H9 (cell line): ENCODE measurements around the gene NEK5. TPM values are rescaled to one million over a fixed set of nuclear protein-coding genes. Genes with fewer than 3 reads are reported as not detected.

Experiments used
- DNase-seq: peaks from one replicate; pipeline ENCODE4 v3.0.0-alpha.2; 2017
- H2AFZ ChIP-seq: one replicate; pipeline ENCODE4 v1.6.1; 2013; ENCODE audit warnings: mild to moderate bottlenecking, low read length, control low read depth, moderate library complexity
- H2AK5ac ChIP-seq: 2 replicates; pipeline ENCODE4 v1.6.1; 2013; ENCODE audit warnings: low read length, control low read depth, mixed read lengths; ENCODE audit not compliant: insufficient read length
- H2BK120ac ChIP-seq: one replicate; pipeline ENCODE4 v1.6.1; 2013; ENCODE audit warnings: low read depth, mild to moderate bottlenecking, low read length, control low read depth, inconsistent platforms; ENCODE audit not compliant: poor library complexity, severe bottlenecking
- H2BK12ac ChIP-seq: 2 replicates; pipeline ENCODE4 v1.6.1; 2013; ENCODE audit warnings: low read length, control low read depth, mixed read lengths, low read depth; ENCODE audit not compliant: insufficient read length
- H2BK15ac ChIP-seq: 2 replicates; pipeline ENCODE4 v1.6.1; 2013; ENCODE audit warnings: low read depth, low read length, control low read depth
- H2BK20ac ChIP-seq: one replicate; pipeline ENCODE4 v1.6.1; 2013; ENCODE audit warnings: low read depth, mild to moderate bottlenecking, low read length, control low read depth, inconsistent platforms; ENCODE audit not compliant: poor library complexity, severe bottlenecking
- H2BK5ac ChIP-seq: 2 replicates; pipeline ENCODE4 v1.6.1; 2013; ENCODE audit warnings: low read length, control low read depth, mixed read lengths; ENCODE audit not compliant: insufficient read length
- H3K14ac ChIP-seq: 2 replicates; pipeline ENCODE4 v1.6.1; 2013; ENCODE audit warnings: low read length, control low read depth; ENCODE audit not compliant: insufficient read depth
- H3K18ac ChIP-seq: 2 replicates; pipeline ENCODE4 v1.6.1; 2013; ENCODE audit warnings: low read depth, mild to moderate bottlenecking, mixed read lengths, low read length, control low read depth; ENCODE audit not compliant: insufficient read length
- H3K23ac ChIP-seq: 2 replicates; pipeline ENCODE4 v1.6.1; 2013; ENCODE audit warnings: low read length, control low read depth, mixed read lengths, low read depth; ENCODE audit not compliant: insufficient read length
- H3K23me2 ChIP-seq: 2 replicates; pipeline ENCODE4 v1.6.1; 2013; ENCODE audit warnings: low read depth, mild to moderate bottlenecking, mixed read lengths, low read length, control low read depth; ENCODE audit not compliant: insufficient read length, poor library complexity, severe bottlenecking
- H3K27ac ChIP-seq: 2 replicates; pipeline ENCODE4 v1.5.1; 2013; ENCODE audit warnings: low read length, control low read depth, mixed read lengths, low read depth; ENCODE audit not compliant: insufficient read length
- H3K27me3 ChIP-seq: 2 replicates; pipeline ENCODE4 v1.6.1; 2013; ENCODE audit warnings: low read length, control low read depth, inconsistent platforms; ENCODE audit not compliant: insufficient read depth
- H3K4ac ChIP-seq: 2 replicates; pipeline ENCODE4 v1.6.1; 2013; ENCODE audit warnings: low read depth, mild to moderate bottlenecking, control low read depth, inconsistent platforms, low read length, moderate library complexity
- H3K4me1 ChIP-seq: 2 replicates; pipeline ENCODE4 v1.6.1; 2013; ENCODE audit warnings: low read length, control low read depth, inconsistent platforms; ENCODE audit not compliant: insufficient read depth
- H3K4me2 ChIP-seq: 2 replicates; pipeline ENCODE4 v1.6.1; 2013; ENCODE audit warnings: low read length, control low read depth, mixed read lengths; ENCODE audit not compliant: insufficient read length, insufficient read depth
- H3K56ac ChIP-seq: 2 replicates; pipeline ENCODE4 v1.6.1; 2013; ENCODE audit warnings: low read depth, mild to moderate bottlenecking, mixed read lengths, low read length, control low read depth; ENCODE audit not compliant: insufficient read length
- H3K79me1 ChIP-seq: 2 replicates; pipeline ENCODE4 v1.6.1; 2013; ENCODE audit warnings: low read depth, mild to moderate bottlenecking, moderate library complexity, low read length, control low read depth, inconsistent platforms; ENCODE audit not compliant: insufficient read depth, poor library complexity, severe bottlenecking
- H3K79me2 ChIP-seq: 2 replicates; pipeline ENCODE4 v1.6.1; 2013; ENCODE audit warnings: low read length, control low read depth, inconsistent platforms; ENCODE audit not compliant: insufficient read depth
- H3K9ac ChIP-seq: 2 replicates; pipeline ENCODE4 v1.6.1; 2013; ENCODE audit warnings: low read length, control low read depth, mixed read lengths; ENCODE audit not compliant: insufficient read length; ENCODE audit errors: extremely low read depth
- H3K9me3 ChIP-seq: one replicate; pipeline ENCODE4 v1.6.1; 2013; ENCODE audit warnings: low read depth, low read length, inconsistent platforms; ENCODE audit not compliant: control insufficient read depth
- H3T11ph ChIP-seq: one replicate; pipeline ENCODE4 v1.6.1; 2013; ENCODE audit warnings: mild to moderate bottlenecking, low read length, control low read depth, inconsistent platforms
- H4K20me1 ChIP-seq: one replicate; pipeline ENCODE4 v1.6.1; 2013; ENCODE audit not compliant: control insufficient read depth, insufficient read length, insufficient read depth
- H4K5ac ChIP-seq: 2 replicates; pipeline ENCODE4 v1.6.1; 2013; ENCODE audit warnings: low read depth, mild to moderate bottlenecking, mixed read lengths, low read length, control low read depth; ENCODE audit not compliant: insufficient read length
- H4K8ac ChIP-seq: replicated peaks from 2 replicates; pipeline ENCODE4 v1.6.1; 2013; ENCODE audit warnings: low read length, control low read depth, mixed read lengths, low read depth; ENCODE audit not compliant: insufficient read length
- H4K91ac ChIP-seq: 2 replicates; pipeline ENCODE4 v1.6.1; 2013; ENCODE audit warnings: low read depth, mild to moderate bottlenecking, moderate library complexity, mixed read lengths, low read length, control low read depth; ENCODE audit not compliant: insufficient read length
- H3K27ac Mint-ChIP-seq, 3 experiments: 2 replicates in 2 of 3; 3 replicates in 1 of 3; pipeline ENCODE4 v1.8.0; 2020 to 2021; ENCODE audit warnings: mixed read lengths in 3 of 3, mild to moderate bottlenecking in 1 of 3, moderate library complexity in 1 of 3
- H3K27me3 Mint-ChIP-seq: 2 replicates; pipeline ENCODE4 v1.8.0; 2021; ENCODE audit warnings: low read depth, mild to moderate bottlenecking, moderate library complexity, mixed read lengths
- H3K36me3 Mint-ChIP-seq, 3 experiments: 2 replicates in 2 of 3; 3 replicates in 1 of 3; pipeline ENCODE4 v1.8.0; 2020 to 2021; ENCODE audit warnings: low read depth in 3 of 3, mixed read lengths in 3 of 3; ENCODE audit not compliant: insufficient read depth in 1 of 3
- H3K4me1 Mint-ChIP-seq, 2 experiments: 2 replicates each; pipeline ENCODE4 v1.8.0; 2020; ENCODE audit warnings: mixed read lengths in 2 of 2
- H3K4me3 Mint-ChIP-seq, 2 experiments: 2 replicates in 1 of 2; 3 replicates in 1 of 2; pipeline ENCODE4 v1.8.0; 2020 to 2021; ENCODE audit warnings: mild to moderate bottlenecking in 2 of 2, mixed read lengths in 2 of 2, moderate library complexity in 1 of 2
- H3K9me3 Mint-ChIP-seq, 2 experiments: 2 replicates in 1 of 2; 3 replicates in 1 of 2; pipeline ENCODE4 v1.8.0; 2020; ENCODE audit warnings: mild to moderate bottlenecking in 2 of 2, mixed read lengths in 2 of 2, moderate library complexity in 1 of 2
- WGBS: extraction: QIAGEN DNeasy Blood & Tissue Kit; methylation state at CpG from one replicate; pipeline ENCODE4 v1.1.7; 2013; ENCODE audit warnings: missing lambda C conversion rate, low lambda C conversion rate, mixed read lengths; ENCODE audit not compliant: insufficient read length; ENCODE audit errors: extremely low coverage; 5-methylcytosine and 5-hydroxymethylcytosine counted together
- total RNA-seq: library from RNA; stranded (reverse); gene quantifications from 2 replicates; pipeline ENCODE4 v1.2.1, GENCODE V29; 2021
- TF ChIP-seq, protein P1 (sequence below): fragments of 200-600 bp; sonication (generic); conservative IDR thresholded peaks from 3 replicates; pipeline ENCODE4 v1.8.0; 2021; ENCODE audit warnings: antibody characterized with exemption, mild to moderate bottlenecking

NEK5 gene
- total RNA-seq, 1 experiment from 2014 or later, result 0.26 TPM

- no peak within 1 kb of the TSS for H3K18ac ChIP-seq
- Mint-ChIP-seq H3K4me1 (peaks cover 15 to 16% of the 10 kb centered on the region in 2 experiments; a peak in 3 of 4 replicates), H3K9me3 (peaks cover 8% of the 10 kb centered on the region in 2 experiments), H3K4me3 (peak within 1 kb of the TSS; percentile 97 to 99), H3K36me3 (peaks cover 16% of the 10 kb centered on the region in 3 experiments), H3K27ac (peak within 1 kb of the TSS; percentile 92 to 100 (median 99)), H3K27me3 (peaks cover 26% of the 10 kb centered on the region)
- TF ChIP-seq, protein P1, sequence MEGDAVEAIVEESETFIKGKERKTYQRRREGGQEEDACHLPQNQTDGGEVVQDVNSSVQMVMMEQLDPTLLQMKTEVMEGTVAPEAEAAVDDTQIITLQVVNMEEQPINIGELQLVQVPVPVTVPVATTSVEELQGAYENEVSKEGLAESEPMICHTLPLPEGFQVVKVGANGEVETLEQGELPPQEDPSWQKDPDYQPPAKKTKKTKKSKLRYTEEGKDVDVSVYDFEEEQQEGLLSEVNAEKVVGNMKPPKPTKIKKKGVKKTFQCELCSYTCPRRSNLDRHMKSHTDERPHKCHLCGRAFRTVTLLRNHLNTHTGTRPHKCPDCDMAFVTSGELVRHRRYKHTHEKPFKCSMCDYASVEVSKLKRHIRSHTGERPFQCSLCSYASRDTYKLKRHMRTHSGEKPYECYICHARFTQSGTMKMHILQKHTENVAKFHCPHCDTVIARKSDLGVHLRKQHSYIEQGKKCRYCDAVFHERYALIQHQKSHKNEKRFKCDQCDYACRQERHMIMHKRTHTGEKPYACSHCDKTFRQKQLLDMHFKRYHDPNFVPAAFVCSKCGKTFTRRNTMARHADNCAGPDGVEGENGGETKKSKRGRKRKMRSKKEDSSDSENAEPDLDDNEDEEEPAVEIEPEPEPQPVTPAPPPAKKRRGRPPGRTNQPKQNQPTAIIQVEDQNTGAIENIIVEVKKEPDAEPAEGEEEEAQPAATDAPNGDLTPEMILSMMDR, result peak; percentile 17; the same call in 2 of the 3 replicates
- peak within 1 kb of the TSS; percentile 98 for H3K9ac ChIP-seq
- peak; percentile 62 for DNase-seq
- H3K56ac ChIP-seq, result no peak within 1 kb of the TSS
- peak within 1 kb of the TSS; percentile 99 for H3K4me2 ChIP-seq
- H4K8ac ChIP-seq, result no peak within 1 kb of the TSS
- H2BK5ac ChIP-seq, result no peak within 1 kb of the TSS
- H3K27ac ChIP-seq, result no peak within 1 kb of the TSS
- H2AFZ ChIP-seq, result peak within 1 kb of the TSS; percentile 32
- H3K27me3 ChIP-seq, result peaks cover 12% of the 10 kb centered on the region; the same call in 1 of the 2 replicates
- H2BK15ac ChIP-seq, result no peak within 1 kb of the TSS
- WGBS, result no CpG with 5 or more reads among the region's 46 CpGs
- H3K14ac ChIP-seq, result peak within 1 kb of the TSS; percentile 67; the same call in 1 of the 2 replicates
- H3K23me2 ChIP-seq, result peaks cover 8% of the 10 kb centered on the region
- no peak within 1 kb of the TSS for H4K5ac ChIP-seq
- H2BK120ac ChIP-seq, result no peak within 1 kb of the TSS
- no peaks in the 10 kb centered on the region for H3K9me3 ChIP-seq
- H3K4me1 ChIP-seq, result no peaks in the 10 kb centered on the region
- no peak within 1 kb of the TSS for H3T11ph ChIP-seq
- H4K20me1 ChIP-seq, result no peaks in the 10 kb centered on the region
- no peaks in the 10 kb centered on the region for H3K79me1 ChIP-seq
- no peak within 1 kb of the TSS for H4K91ac ChIP-seq
- H2AK5ac ChIP-seq, result no peak within 1 kb of the TSS
- H2BK20ac ChIP-seq, result no peak within 1 kb of the TSS
- H3K4ac ChIP-seq, result no peak within 1 kb of the TSS
- no peak within 1 kb of the TSS for H2BK12ac ChIP-seq
- no peak within 1 kb of the TSS for H3K23ac ChIP-seq
- peaks cover 12% of the 10 kb centered on the region; the same call in 1 of the 2 replicates for H3K79me2 ChIP-seq
Observed at GRCh38 chr13:52010890-52011631, 117.8 kb downstream of the NEK5 start, which contains the start of gene ATP7B. ATP7B (minus strand) TSS chr13:52011450; CDS start chr13:52011337, 113 bp downstream.
